Lower lobe of right lung (tissue), 2 donors: ENCODE data around the gene FAM222B. TPM values are rescaled to one million over a fixed set of nuclear protein-coding genes. Genes with fewer than 3 reads are reported as not detected.
"Not testable (repeated sequence)": the region's sequence is repeated elsewhere in the genome, so short reads cannot be mapped to it uniquely, and the experiment has no call there.

Experiments
- ATAC-seq, 2 donors: fragments of 200-7000 bp; cut with Tn5 transposase; one replicate each; pipeline ENCODE4 v1.9.1; 2020 to 2022; ENCODE audit warnings: mild to moderate bottlenecking in 2 of 2, moderate library complexity in 2 of 2
- DNase-seq: peaks from one replicate; pipeline ENCODE4 v3.0.0-alpha.2; 2020
- H3K27ac ChIP-seq: fragments of 200-600 bp; one replicate; pipeline ENCODE4 v1.8.0; 2022
- H3K27me3 ChIP-seq: fragments of 200-600 bp; one replicate; pipeline ENCODE4 v1.8.0; 2022; ENCODE audit warnings: low read depth
- H3K36me3 ChIP-seq: fragments of 200-600 bp; one replicate; pipeline ENCODE4 v1.8.0; 2022; ENCODE audit warnings: mild to moderate bottlenecking
- H3K4me1 ChIP-seq: fragments of 200-600 bp; one replicate; pipeline ENCODE4 v1.8.0; 2022
- H3K4me3 ChIP-seq: fragments of 200-600 bp; one replicate; pipeline ENCODE4 v1.8.0; 2022; ENCODE audit warnings: mild to moderate bottlenecking
- H3K9me3 ChIP-seq: fragments of 200-600 bp; one replicate; pipeline ENCODE4 v1.8.0; 2022
- intact Hi-C: fragments of 100-400 bp; cut with DNase I; formaldehyde crosslinking; loops from one replicate; pipeline ENCODE4 v1.11.0; 2022
- total RNA-seq: library from RNA; stranded (reverse); fragmentation: NEBNext Ultra II Directional; extraction: Animal tissue kit (Norgen Biotek cat#: 25700); gene quantifications from one replicate; pipeline ENCODE4 v1.2.1, GENCODE V29; 2021
- TF ChIP-seq, protein P1 (sequence below): fragments of 200-600 bp; IDR thresholded peaks from one replicate; pipeline ENCODE4 v1.8.0; 2022; ENCODE audit warnings: antibody characterized with exemption, mild to moderate bottlenecking
- donor health status: DM: no; HTN: yes; CAD: no; lungs with severe emphysema.

FAM222B gene
- total RNA-seq, 1 donor from 2014 or later: 21.7 TPM

DNA sequence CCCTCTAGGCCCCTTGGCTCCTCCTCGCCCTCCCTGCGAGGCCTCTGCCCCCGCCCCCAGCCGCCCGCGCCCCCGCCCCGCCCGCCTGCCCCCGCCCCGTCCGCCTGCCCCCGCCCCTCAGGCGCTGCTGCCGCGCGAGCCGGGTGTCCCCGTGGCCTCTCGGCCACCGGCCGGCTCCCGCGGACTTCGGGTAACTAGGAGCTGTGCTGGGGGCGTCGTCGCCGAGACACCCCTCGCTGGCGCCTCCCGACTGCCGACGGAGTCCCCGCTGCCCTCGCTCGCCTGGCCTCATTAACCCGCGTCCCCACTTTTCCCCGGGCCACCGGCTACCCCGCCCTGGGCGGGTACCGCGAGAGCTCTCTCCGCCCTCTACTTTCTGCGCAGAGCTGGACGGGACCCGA lies 116.4 kb downstream of the FAM222B start, which contains the start of gene TLCD1:
TLCD1 (minus strand) TSS at position 8 of the 401 bp plus-strand sequence. CDS start 136 bp downstream, outside the sequence.
- peak; percentile 58 to 71 for ATAC-seq
- DNase-seq: peak; percentile 84
- H3K9me3 ChIP-seq: no peaks in the 10 kb centered on the region
- peak within 1 kb of the TSS; percentile 85 for H3K4me3 ChIP-seq
- no peaks in the 10 kb centered on the region for H3K27me3 ChIP-seq
- intact Hi-C loops: no loop called here
- H3K36me3 ChIP-seq: peaks cover 37% of the 10 kb centered on the region
- peak within 1 kb of the TSS; percentile 96 for H3K27ac ChIP-seq
- TF ChIP-seq, protein P1, sequence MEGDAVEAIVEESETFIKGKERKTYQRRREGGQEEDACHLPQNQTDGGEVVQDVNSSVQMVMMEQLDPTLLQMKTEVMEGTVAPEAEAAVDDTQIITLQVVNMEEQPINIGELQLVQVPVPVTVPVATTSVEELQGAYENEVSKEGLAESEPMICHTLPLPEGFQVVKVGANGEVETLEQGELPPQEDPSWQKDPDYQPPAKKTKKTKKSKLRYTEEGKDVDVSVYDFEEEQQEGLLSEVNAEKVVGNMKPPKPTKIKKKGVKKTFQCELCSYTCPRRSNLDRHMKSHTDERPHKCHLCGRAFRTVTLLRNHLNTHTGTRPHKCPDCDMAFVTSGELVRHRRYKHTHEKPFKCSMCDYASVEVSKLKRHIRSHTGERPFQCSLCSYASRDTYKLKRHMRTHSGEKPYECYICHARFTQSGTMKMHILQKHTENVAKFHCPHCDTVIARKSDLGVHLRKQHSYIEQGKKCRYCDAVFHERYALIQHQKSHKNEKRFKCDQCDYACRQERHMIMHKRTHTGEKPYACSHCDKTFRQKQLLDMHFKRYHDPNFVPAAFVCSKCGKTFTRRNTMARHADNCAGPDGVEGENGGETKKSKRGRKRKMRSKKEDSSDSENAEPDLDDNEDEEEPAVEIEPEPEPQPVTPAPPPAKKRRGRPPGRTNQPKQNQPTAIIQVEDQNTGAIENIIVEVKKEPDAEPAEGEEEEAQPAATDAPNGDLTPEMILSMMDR: no peak
- peaks cover 69% of the 10 kb centered on the region for H3K4me1 ChIP-seq

DNA sequence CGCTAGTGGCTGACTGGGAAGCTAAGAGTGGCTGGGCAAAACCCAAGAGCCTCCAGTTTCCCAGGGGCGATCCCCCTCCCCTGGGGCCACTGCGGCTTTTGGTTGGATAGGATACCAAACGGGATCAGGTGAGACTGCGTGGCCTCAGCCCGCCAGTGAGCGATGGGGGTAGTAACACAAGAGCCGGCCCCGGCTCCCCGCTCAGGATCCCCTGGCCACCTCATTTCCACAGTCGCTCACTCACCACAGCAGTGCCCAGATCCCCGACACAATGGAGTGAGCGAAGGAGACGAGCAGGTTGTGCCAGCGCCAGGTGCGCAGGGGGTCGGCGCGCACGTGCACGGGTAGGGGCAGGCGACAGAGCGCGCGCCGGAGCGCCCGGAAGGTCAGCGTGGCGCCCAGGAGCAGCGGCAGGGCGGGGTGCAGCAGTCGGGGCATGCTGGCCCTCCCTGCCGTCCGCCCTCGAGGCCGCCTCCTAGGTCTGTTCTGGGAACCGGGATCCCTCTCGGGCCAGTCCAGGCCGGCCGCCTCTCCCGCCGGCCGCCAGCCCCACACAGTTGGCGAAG lies 116.8 kb downstream of the FAM222B start:
- DNase-seq: peak; percentile 82
- intact Hi-C loops: no loop called here
- H3K4me1 ChIP-seq: peaks cover 74% of the 10 kb centered on the region
- H3K9me3 ChIP-seq: no peaks in the 10 kb centered on the region
- H3K27ac ChIP-seq: peak overlapping the region; percentile 81
- H3K27me3 ChIP-seq: no peaks in the 10 kb centered on the region
- H3K4me3 ChIP-seq: peak overlapping the region; percentile 85
- ATAC-seq: peak in 1 of 2 donors; percentile 0
- peaks cover 39% of the 10 kb centered on the region for H3K36me3 ChIP-seq
- TF ChIP-seq, protein P1: no peak

DNA sequence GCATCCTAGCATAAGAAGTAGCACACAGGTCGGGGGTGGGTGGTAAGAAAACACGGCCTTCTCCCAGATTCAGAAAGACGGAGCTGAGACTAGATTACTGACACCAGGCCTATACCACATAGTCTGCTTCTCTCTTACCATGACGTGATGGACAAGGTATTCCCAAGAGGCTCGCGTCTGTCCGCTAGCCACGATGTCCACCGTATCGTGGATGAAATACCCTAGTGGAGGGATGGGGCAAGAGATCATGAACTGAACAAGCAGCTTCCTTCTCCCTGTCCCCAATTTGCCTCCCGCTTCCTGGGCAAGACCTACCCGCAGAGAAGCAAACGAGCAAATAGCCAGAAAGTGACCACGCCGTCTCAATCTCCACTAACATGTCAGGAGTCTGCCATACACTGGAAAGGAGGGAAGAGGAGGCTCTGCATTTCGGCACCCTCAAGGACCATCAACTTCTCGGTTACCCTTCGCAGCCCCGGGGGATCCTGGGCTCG lies 117.4 kb downstream of the FAM222B start:
- no peaks in the 10 kb centered on the region for H3K27me3 ChIP-seq
- H3K4me3 ChIP-seq: peak overlapping the region; percentile 85
- TF ChIP-seq, protein P1: no peak
- peaks cover 79% of the 10 kb centered on the region for H3K4me1 ChIP-seq
- ATAC-seq (no peak), DNase-seq (no peak)
- intact Hi-C loops: no loop called here
- peaks cover 39% of the 10 kb centered on the region for H3K36me3 ChIP-seq
- peak overlapping the region; percentile 81 for H3K27ac ChIP-seq
- no peaks in the 10 kb centered on the region for H3K9me3 ChIP-seq

- ATAC-seq (no peak), DNase-seq (no peak)
- peak overlapping the region; percentile 85 for H3K4me3 ChIP-seq
- H3K36me3 ChIP-seq: peaks cover 39% of the 10 kb centered on the region
- H3K9me3 ChIP-seq: no peaks in the 10 kb centered on the region
- TF ChIP-seq, protein P1: no peak
- intact Hi-C loops: no loop called here
- H3K27me3 ChIP-seq: no peaks in the 10 kb centered on the region
- H3K27ac ChIP-seq: peak overlapping the region; percentile 81
- H3K4me1 ChIP-seq: peaks cover 78% of the 10 kb centered on the region
Measured at GRCh38 chr17:28724500-28725165, 118.0 kb downstream of the FAM222B start.

GRCh38 chr17:28723836-28724499 lies 118.6 kb downstream of the FAM222B start:
- Histone ChIP-seq H3K4me3 (peak overlapping the region; percentile 85), H3K27ac (peak overlapping the region; percentile 81), H3K36me3 (peaks cover 39% of the 10 kb centered on the region), H3K4me1 (peaks cover 74% of the 10 kb centered on the region)
- intact Hi-C loops, H3K9me3 ChIP-seq, ATAC-seq, DNase-seq, H3K27me3 ChIP-seq: not testable (repeated sequence)
